Tibial nerve (tissue), 4 donors: Measurements from ENCODE around the gene RGS3. TPM values are rescaled to one million over a fixed set of nuclear protein-coding genes. Genes with fewer than 3 reads are reported as not detected.
A peak's percentile ranks its signal among the peaks of the same experiment; 100 is the strongest.

Source experiments
- DNase-seq, 2 donors: peaks; one replicate each; pipeline ENCODE4 v3.0.0-alpha.2; 2019; ENCODE audit warnings: low spot score in 2 of 2
- H3K27ac ChIP-seq, 4 donors: fragments of 200-600 bp; sonication (generic) in 3 of 4; one replicate each; pipeline ENCODE4 v1.5.1; 2017 to 2019; ENCODE audit warnings: mild to moderate bottlenecking in 1 of 4
- H3K27me3 ChIP-seq, 2 donors: fragments of 200-600 bp; sonication (generic) in 1 of 2; one replicate each; pipeline versions ENCODE4 v1.5.1 to v1.6.0; 2017 to 2019
- H3K36me3 ChIP-seq, 3 donors: fragments of 200-600 bp; sonication (generic); one replicate each; pipeline ENCODE4 v1.5.1; 2018 to 2019
- H3K4me1 ChIP-seq, 4 donors: fragments of 200-600 bp; sonication (generic) in 3 of 4; one replicate each; pipeline ENCODE4 v1.5.1; 2017 to 2019
- H3K4me3 ChIP-seq, 4 donors: fragments of 200-600 bp; sonication (generic) in 3 of 4; one replicate each; pipeline ENCODE4 v1.5.1; 2017 to 2019; ENCODE audit warnings: mild to moderate bottlenecking in 1 of 4, moderate library complexity in 1 of 4
- H3K9me3 ChIP-seq, 4 donors: fragments of 200-600 bp; sonication (generic) in 3 of 4; one replicate each; pipeline ENCODE4 v1.5.1; 2017 to 2019
- EP300 ChIP-seq, 2 donors: sonication (generic); formaldehyde crosslinking; IDR thresholded peaks; one replicate each; pipeline ENCODE4 v1.6.1; 2017; ENCODE audit warnings: antibody characterized with exemption in 2 of 2, mild to moderate bottlenecking in 1 of 2
- POLR2A ChIP-seq, 2 donors: fragments of 450-650 bp; IDR thresholded peaks; one replicate each; pipeline ENCODE4 v1.6.1; 2017; ENCODE audit warnings: antibody characterized with exemption in 2 of 2, mild to moderate bottlenecking in 2 of 2, moderate library complexity in 2 of 2
- WGBS, 2 donors: methylation state at CpG; one replicate each; pipeline ENCODE4 v1.1.5; 2018; 5-methylcytosine and 5-hydroxymethylcytosine counted together
- total RNA-seq, 4 donors: library from RNA; depleted of rRNA; stranded (reverse); fragments of >200 nt; gene quantifications; one replicate each; pipeline ENCODE4 v1.1.0, GENCODE V29; 2016
- TF ChIP-seq, protein P1 (sequence below), 5 experiments: fragments of 200-600 bp in 3 of 5; fragments of 450-650 bp in 2 of 5; sonication (generic) in 3 of 5; IDR thresholded peaks; one replicate each; pipeline ENCODE4 v1.5.1; 2016 to 2019; ENCODE audit warnings: antibody characterized with exemption in 5 of 5, mild to moderate bottlenecking in 3 of 5, moderate library complexity in 2 of 5

Gene RGS3
- total RNA-seq, 4 donors from 2014 or later = 18.0 to 45.9 (median 35.2) TPM

DNA sequence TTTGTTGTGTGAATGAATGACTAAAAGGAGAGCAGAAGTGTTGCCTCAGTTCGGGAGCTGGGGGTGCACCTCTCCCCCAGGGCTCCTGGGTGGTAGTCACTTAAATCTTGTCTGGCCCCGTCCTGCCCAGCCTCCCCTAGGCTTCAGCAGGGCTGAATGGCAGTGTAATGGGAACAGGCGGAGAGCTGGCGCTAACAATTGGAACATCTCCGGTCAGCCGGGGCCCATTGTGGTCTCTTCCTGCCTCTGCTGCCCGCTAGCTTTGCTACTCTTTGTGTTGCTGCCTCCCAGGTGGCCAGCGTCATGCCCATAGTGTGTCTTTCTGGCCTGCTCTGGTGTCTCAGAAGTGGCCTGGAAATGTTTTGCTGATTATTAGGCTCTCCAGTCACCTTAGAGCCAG, 62.3 kb downstream of the RGS3 start:
- Histone ChIP-seq H3K4me1 (peaks cover 0 to 37% (median 32%) of the 10 kb centered on the region in 4 donors), H3K36me3 (no peaks in the 10 kb centered on the region), H3K27me3 (no peaks in the 10 kb centered on the region), H3K4me3 (no peak overlapping the region), H3K27ac (no peak overlapping the region), H3K9me3 (no peaks in the 10 kb centered on the region)
- no peak for DNase-seq
- TF ChIP-seq, protein P1, sequence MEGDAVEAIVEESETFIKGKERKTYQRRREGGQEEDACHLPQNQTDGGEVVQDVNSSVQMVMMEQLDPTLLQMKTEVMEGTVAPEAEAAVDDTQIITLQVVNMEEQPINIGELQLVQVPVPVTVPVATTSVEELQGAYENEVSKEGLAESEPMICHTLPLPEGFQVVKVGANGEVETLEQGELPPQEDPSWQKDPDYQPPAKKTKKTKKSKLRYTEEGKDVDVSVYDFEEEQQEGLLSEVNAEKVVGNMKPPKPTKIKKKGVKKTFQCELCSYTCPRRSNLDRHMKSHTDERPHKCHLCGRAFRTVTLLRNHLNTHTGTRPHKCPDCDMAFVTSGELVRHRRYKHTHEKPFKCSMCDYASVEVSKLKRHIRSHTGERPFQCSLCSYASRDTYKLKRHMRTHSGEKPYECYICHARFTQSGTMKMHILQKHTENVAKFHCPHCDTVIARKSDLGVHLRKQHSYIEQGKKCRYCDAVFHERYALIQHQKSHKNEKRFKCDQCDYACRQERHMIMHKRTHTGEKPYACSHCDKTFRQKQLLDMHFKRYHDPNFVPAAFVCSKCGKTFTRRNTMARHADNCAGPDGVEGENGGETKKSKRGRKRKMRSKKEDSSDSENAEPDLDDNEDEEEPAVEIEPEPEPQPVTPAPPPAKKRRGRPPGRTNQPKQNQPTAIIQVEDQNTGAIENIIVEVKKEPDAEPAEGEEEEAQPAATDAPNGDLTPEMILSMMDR (IDR thresholded peaks at IDR 0.05) = no peak
- TF ChIP-seq POLR2A (IDR thresholded peaks at IDR 0.05) = no peak
- TF ChIP-seq EP300 (IDR thresholded peaks at IDR 0.05) = no peak
- 81 to 94% methylated on average over 8 of the region's 8 CpGs for WGBS, 2 donors

DNA sequence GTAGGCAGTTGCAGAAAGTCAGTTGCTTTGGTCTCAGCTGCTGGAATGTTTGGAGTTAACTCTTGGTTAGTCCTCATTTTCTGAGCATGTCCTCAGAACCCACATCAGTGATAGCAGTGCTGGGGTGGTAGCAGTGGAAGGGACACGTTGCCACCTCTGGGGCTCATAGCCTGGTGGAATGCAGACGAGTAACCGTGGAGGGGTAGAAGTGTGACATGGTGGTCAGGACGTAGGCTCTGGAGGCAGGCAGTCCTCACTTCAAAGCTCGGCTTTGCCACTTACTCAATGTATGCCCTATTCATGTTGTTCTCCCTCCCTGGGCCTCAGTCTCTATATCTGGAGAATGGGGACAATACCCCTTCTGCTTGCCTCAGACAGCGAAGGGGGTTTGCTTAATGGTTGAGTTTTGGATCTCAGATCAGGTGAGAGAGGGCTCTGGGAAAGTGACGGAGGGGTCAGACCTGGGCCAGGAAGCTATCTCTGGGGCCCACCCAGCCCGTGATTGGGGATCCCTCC, 62.8 kb downstream of the RGS3 start:
- peaks cover 0 to 37% (median 32%) of the 10 kb centered on the region in 4 donors for H3K4me1 ChIP-seq
- TF ChIP-seq EP300 (IDR thresholded peaks at IDR 0.05) (no peak), POLR2A (IDR thresholded peaks at IDR 0.05) (no peak)
- TF ChIP-seq, protein P1 (IDR thresholded peaks at IDR 0.05) = no peak
- H3K27me3 ChIP-seq = no peaks in the 10 kb centered on the region
- no peak overlapping the region for H3K4me3 ChIP-seq
- no peaks in the 10 kb centered on the region for H3K36me3 ChIP-seq
- H3K27ac ChIP-seq = no peak overlapping the region
- H3K9me3 ChIP-seq = no peaks in the 10 kb centered on the region
- WGBS, 2 donors = 93 to 94% methylated on average over 8 of the region's 8 CpGs
- DNase-seq = no peak

DNA sequence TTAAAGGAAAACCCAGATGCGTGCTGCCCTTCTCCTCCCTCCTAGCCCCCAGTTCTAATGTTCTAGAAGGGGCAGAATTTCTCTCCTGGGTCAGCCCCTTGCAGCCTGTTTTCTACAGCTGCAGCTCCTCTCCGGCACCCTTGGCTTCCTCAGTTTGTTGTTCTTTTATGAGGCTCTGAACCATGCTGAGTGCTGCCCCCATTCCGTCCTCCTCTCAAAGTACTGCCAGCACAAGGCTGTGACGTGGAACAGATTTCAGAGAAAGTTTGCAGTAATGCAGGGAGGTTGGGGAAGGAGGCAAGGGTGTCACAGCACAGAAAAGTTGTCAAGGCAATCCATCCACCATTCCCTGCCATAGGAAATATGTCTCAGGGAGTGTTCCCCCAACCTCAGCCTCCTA, 63.3 kb downstream of the RGS3 start:
- Histone ChIP-seq H3K27ac (peak overlapping the region in 1 of 4 donors; percentile 45), H3K9me3 (no peaks in the 10 kb centered on the region), H3K4me3 (no peak overlapping the region), H3K4me1 (peaks cover 0 to 37% (median 32%) of the 10 kb centered on the region in 4 donors), H3K36me3 (no peaks in the 10 kb centered on the region), H3K27me3 (no peaks in the 10 kb centered on the region)
- no peak for DNase-seq
- no peak for TF ChIP-seq EP300 (IDR thresholded peaks at IDR 0.05)
- TF ChIP-seq, protein P1 (IDR thresholded peaks at IDR 0.05) = no peak
- no peak for TF ChIP-seq POLR2A (IDR thresholded peaks at IDR 0.05)
- WGBS, 2 donors = 76% methylated on average over 4 of the region's 4 CpGs

DNA sequence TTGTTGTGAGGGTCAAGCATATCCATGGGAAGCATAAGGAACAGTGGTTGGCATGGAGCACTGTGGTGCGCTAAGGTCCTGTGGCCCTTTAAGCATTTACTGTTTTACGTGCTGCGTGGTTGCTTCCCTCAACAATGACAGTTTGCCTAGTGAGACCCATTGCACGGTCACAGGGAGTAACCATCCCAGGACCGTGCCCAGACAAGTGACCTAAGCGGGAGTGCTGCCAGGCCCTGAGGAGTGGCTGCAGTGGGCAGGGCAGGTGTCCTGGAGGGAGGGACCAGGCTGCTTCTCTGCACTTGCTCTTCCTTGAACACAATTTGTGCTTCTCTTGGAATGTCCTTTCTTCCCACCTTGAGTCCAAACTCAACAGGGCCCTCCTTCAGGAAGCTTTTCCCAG, 64.6 kb downstream of the RGS3 start:
- WGBS, 2 donors = 75 to 94% methylated on average over 6 of the region's 6 CpGs
- no peak for DNase-seq
- Histone ChIP-seq H3K4me3 (no peak overlapping the region), H3K27me3 (no peaks in the 10 kb centered on the region), H3K36me3 (no peaks in the 10 kb centered on the region), H3K4me1 (peaks cover 0 to 25% (median 21%) of the 10 kb centered on the region in 4 donors), H3K9me3 (no peaks in the 10 kb centered on the region), H3K27ac (peak overlapping the region in 1 of 4 donors; percentile 45)
- TF ChIP-seq POLR2A (IDR thresholded peaks at IDR 0.05) = no peak
- no peak for TF ChIP-seq EP300 (IDR thresholded peaks at IDR 0.05)
- TF ChIP-seq, protein P1 (IDR thresholded peaks at IDR 0.05) = no peak

DNA sequence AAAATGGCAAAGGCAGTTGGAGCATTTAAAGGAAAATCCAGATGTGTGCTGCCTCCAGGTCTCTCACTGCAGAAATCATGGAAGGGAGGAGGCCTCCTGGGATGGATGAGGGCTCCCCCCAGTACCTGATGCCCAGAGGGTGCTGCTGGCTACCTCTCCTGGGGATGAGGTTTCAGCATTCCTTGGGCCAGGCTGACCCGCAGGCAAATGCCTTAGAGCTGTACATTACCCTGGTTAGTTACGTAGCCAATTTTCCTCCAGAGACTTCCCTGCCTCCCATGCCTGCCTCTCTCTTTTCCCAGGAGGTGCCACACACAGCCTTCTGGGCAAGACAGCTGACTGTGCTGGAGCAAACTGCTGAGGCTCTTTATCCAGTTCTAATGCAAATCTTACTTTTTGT, 65.3 kb downstream of the RGS3 start:
- no peak for DNase-seq
- peaks cover 0 to 20% (median 15%) of the 10 kb centered on the region in 4 donors for H3K4me1 ChIP-seq
- H3K36me3 ChIP-seq = no peaks in the 10 kb centered on the region
- H3K9me3 ChIP-seq = no peaks in the 10 kb centered on the region
- no peak overlapping the region for H3K4me3 ChIP-seq
- 94 to 100% methylated on average over 2 of the region's 2 CpGs for WGBS, 2 donors
- H3K27me3 ChIP-seq = no peaks in the 10 kb centered on the region
- no peak for TF ChIP-seq EP300 (IDR thresholded peaks at IDR 0.05)
- TF ChIP-seq, protein P1 (IDR thresholded peaks at IDR 0.05) = no peak
- TF ChIP-seq POLR2A (IDR thresholded peaks at IDR 0.05) = no peak
- no peak overlapping the region for H3K27ac ChIP-seq
